Measurements from ENCODE around the gene CCDC152. TPM values are rescaled to one million over a fixed set of nuclear protein-coding genes. Genes with fewer than 3 reads are reported as not detected.

Gene CCDC152
- total RNA-seq, 1 experiment from 2014 or later: not detected

- intact Hi-C loops (cut with micrococcal nuclease): no loop called here
- no peak for ATAC-seq
- no TSS peak for BruUV-seq (replicated peaks)
- H3K27me3 ChIP-seq (ENCODE audit: insufficient read depth, low read length): no peaks in the 10 kb centered on the region
- no peak overlapping the region for H3K9ac ChIP-seq (ENCODE audit: low read length)
- no peaks in the 10 kb centered on the region for H3K79me2 ChIP-seq (ENCODE audit: insufficient read depth, low read length)
- H3K4me3 ChIP-seq (replicated peaks in 1 of 2; ENCODE audit: low read depth in 1 of 2, low read length in 2 of 2): no peak overlapping the region
- H3K4me2 ChIP-seq (ENCODE audit: low read length): no peak overlapping the region
- H4K20me1 ChIP-seq (ENCODE audit: insufficient read depth): no peaks in the 10 kb centered on the region
- no peak overlapping the region for H2AFZ ChIP-seq (ENCODE audit: low read depth, low read length, poor library complexity, severe bottlenecking)
- H3K27ac ChIP-seq (ENCODE audit: low read depth, low read length): no peak overlapping the region
- CTCF ChIA-PET: no interaction called here
- TF ChIP-seq FOSL1 (IDR thresholded peaks at IDR 0.05; ENCODE audit: low read depth) (no peak), EZH2 (IDR thresholded peaks at IDR 0.05) (no peak), ATF3 (IDR thresholded peaks at IDR 0.05) (no peak), CEBPB (IDR thresholded peaks at IDR 0.05; ENCODE audit: low read depth) (no peak), ZBTB33 (IDR thresholded peaks at IDR 0.05; ENCODE audit: extremely low read depth, insufficient replicate concordance, low read length) (no peak), POLR2A (IDR thresholded peaks at IDR 0.05; ENCODE audit: borderline replicate concordance, extremely low read depth, insufficient read depth, insufficient read length) (no peak), CTCF (IDR thresholded peaks at IDR 0.05 in 2 of 3, conservative IDR thresholded peaks at IDR 0.05 in 1 of 3; ENCODE audit: borderline replicate concordance in 1 of 3, insufficient read depth in 1 of 3, low read depth in 2 of 3, low read length in 2 of 3) (no peak), ZFX (IDR thresholded peaks at IDR 0.05) (no peak), ZNF274 (IDR thresholded peaks at IDR 0.05; ENCODE audit: low read depth, low read length) (no peak), SP1 (IDR thresholded peaks at IDR 0.05; ENCODE audit: low read depth) (no peak), SRF (IDR thresholded peaks at IDR 0.05; ENCODE audit: low read depth) (no peak), MAX (IDR thresholded peaks at IDR 0.05) (no peak), TCF7L2 (IDR thresholded peaks at IDR 0.05; ENCODE audit: borderline replicate concordance, extremely low read depth, insufficient read depth, insufficient read length) (no peak), EGR1 (IDR thresholded peaks at IDR 0.05; ENCODE audit: low read depth) (no peak), ELF1 (IDR thresholded peaks at IDR 0.05; ENCODE audit: borderline replicate concordance, low read depth) (no peak), JUND (IDR thresholded peaks at IDR 0.05) (no peak), SIN3A (IDR thresholded peaks at IDR 0.05; ENCODE audit: low read depth) (no peak)
- TF ChIP-seq, protein P1, sequence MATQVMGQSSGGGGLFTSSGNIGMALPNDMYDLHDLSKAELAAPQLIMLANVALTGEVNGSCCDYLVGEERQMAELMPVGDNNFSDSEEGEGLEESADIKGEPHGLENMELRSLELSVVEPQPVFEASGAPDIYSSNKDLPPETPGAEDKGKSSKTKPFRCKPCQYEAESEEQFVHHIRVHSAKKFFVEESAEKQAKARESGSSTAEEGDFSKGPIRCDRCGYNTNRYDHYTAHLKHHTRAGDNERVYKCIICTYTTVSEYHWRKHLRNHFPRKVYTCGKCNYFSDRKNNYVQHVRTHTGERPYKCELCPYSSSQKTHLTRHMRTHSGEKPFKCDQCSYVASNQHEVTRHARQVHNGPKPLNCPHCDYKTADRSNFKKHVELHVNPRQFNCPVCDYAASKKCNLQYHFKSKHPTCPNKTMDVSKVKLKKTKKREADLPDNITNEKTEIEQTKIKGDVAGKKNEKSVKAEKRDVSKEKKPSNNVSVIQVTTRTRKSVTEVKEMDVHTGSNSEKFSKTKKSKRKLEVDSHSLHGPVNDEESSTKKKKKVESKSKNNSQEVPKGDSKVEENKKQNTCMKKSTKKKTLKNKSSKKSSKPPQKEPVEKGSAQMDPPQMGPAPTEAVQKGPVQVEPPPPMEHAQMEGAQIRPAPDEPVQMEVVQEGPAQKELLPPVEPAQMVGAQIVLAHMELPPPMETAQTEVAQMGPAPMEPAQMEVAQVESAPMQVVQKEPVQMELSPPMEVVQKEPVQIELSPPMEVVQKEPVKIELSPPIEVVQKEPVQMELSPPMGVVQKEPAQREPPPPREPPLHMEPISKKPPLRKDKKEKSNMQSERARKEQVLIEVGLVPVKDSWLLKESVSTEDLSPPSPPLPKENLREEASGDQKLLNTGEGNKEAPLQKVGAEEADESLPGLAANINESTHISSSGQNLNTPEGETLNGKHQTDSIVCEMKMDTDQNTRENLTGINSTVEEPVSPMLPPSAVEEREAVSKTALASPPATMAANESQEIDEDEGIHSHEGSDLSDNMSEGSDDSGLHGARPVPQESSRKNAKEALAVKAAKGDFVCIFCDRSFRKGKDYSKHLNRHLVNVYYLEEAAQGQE (IDR thresholded peaks at IDR 0.05; ENCODE audit: low read depth): no peak
- H3K36me3 ChIP-seq (ENCODE audit: control insufficient read depth in 1 of 2, insufficient read depth in 2 of 2, low read length in 2 of 2): no peaks in the 10 kb centered on the region
- POLR2A ChIA-PET: no interaction called here
- RAD21 ChIA-PET (ENCODE audit: low non-redundant PET in 1 of 2, low total read pairs in 2 of 2, uncharacterized antibody in 2 of 2, unreplicated experiment in 2 of 2): no interaction called here
- DNase-seq (ENCODE audit: low read depth, low spot score): no peak
- no peaks in the 10 kb centered on the region for H3K9me3 ChIP-seq (ENCODE audit: control insufficient read depth in 1 of 2, insufficient read depth in 1 of 2, low read depth in 1 of 2, low read length in 2 of 2)
- H3K9me2 ChIP-seq (ENCODE audit: insufficient read depth): no peaks in the 10 kb centered on the region
- peaks cover 6 to 13% of the 10 kb centered on the region in 2 experiments for H3K4me1 ChIP-seq (ENCODE audit: control insufficient read depth in 1 of 2, insufficient read depth in 2 of 2, low read length in 2 of 2)
Measured at GRCh38 chr5:42813533-42813932, 56.9 kb downstream of the CCDC152 start.
